DND-41 (cell line): ENCODE data around the gene NEK8.

Source experiments
- ATAC-seq: fragments of 200-7000 bp; cut with Tn5 transposase; 3 replicates; pipeline ENCODE4 v1.9.1; 2021; ENCODE audit warnings: low read depth; ENCODE audit not compliant: insufficient read depth
- DNase-seq: peaks from one replicate; pipeline ENCODE4 v3.0.0-alpha.2; 2020
- H2AFZ ChIP-seq: 2 replicates; pipeline ENCODE4 v1.6.0; 2012; ENCODE audit warnings: low read depth, low read length
- H3K27ac ChIP-seq: 2 replicates; pipeline ENCODE4 v1.5.1; 2012; ENCODE audit warnings: low read length, inconsistent platforms
- H3K27me3 ChIP-seq: fragments of 200-600 bp; sonication (generic); 2 replicates; pipeline ENCODE4 v1.6.0; 2012; ENCODE audit warnings: low read length, mild to moderate bottlenecking, inconsistent platforms; ENCODE audit not compliant: insufficient read depth, poor library complexity
- H3K36me3 ChIP-seq: 2 replicates; pipeline ENCODE4 v1.5.1; 2012; ENCODE audit warnings: low read length, inconsistent platforms; ENCODE audit not compliant: insufficient read depth
- H3K4me1 ChIP-seq: 2 replicates; pipeline ENCODE4 v1.5.1; 2012; ENCODE audit warnings: mild to moderate bottlenecking, low read length; ENCODE audit not compliant: insufficient read depth
- H3K4me2 ChIP-seq: 2 replicates; pipeline ENCODE4 v1.6.0; 2012; ENCODE audit warnings: mild to moderate bottlenecking, moderate library complexity, low read length, inconsistent platforms; ENCODE audit not compliant: insufficient read depth
- H3K4me3 ChIP-seq, 2 experiments: fragments of 200-600 bp in 1 of 2; shearing (Covaris generic) in 1 of 2; 2 replicates each; pipeline ENCODE4 v1.5.1; 2012 to 2016; ENCODE audit warnings: inconsistent platforms in 2 of 2, low read length in 2 of 2, mild to moderate bottlenecking in 2 of 2, low read depth in 1 of 2, moderate library complexity in 1 of 2
- H3K79me2 ChIP-seq: 2 replicates; pipeline ENCODE4 v1.6.0; 2012; ENCODE audit warnings: low read length, inconsistent platforms; ENCODE audit not compliant: insufficient read depth
- H3K9ac ChIP-seq: 2 replicates; pipeline ENCODE4 v1.6.0; 2012; ENCODE audit warnings: low read depth, mild to moderate bottlenecking, inconsistent platforms, low read length, moderate library complexity
- H3K9me3 ChIP-seq: 2 replicates; pipeline ENCODE4 v1.5.1; 2012; ENCODE audit warnings: low read length, moderate library complexity, mild to moderate bottlenecking, inconsistent platforms; ENCODE audit not compliant: insufficient read depth, severe bottlenecking
- H4K20me1 ChIP-seq: 2 replicates; pipeline ENCODE4 v1.6.0; 2012; ENCODE audit warnings: low read length; ENCODE audit not compliant: insufficient read depth
- EZH2 ChIP-seq: IDR thresholded peaks from 3 replicates; pipeline ENCODE4 v1.6.1; 2012; ENCODE audit warnings: borderline replicate concordance, low read depth, mild to moderate bottlenecking, moderate library complexity, low read length, inconsistent platforms; ENCODE audit not compliant: severe bottlenecking
- TF ChIP-seq, protein P1 (sequence below): IDR thresholded peaks from 2 replicates; pipeline ENCODE4 v1.5.1; 2012; ENCODE audit warnings: borderline replicate concordance, low read length, moderate library complexity, mild to moderate bottlenecking; ENCODE audit not compliant: poor library complexity, severe bottlenecking; ENCODE audit errors: extremely low read depth

Gene NEK8

GRCh38 chr17:28716740-28717577 lies 11.6 kb upstream of the NEK8 start:
- no peak overlapping the region for H3K27ac ChIP-seq
- H3K9ac ChIP-seq, result no peak overlapping the region
- H3K4me2 ChIP-seq, result no peak overlapping the region
- no peak overlapping the region for H3K4me3 ChIP-seq
- peaks cover 31% of the 10 kb centered on the region for H3K79me2 ChIP-seq
- no peaks in the 10 kb centered on the region for H3K27me3 ChIP-seq
- H3K36me3 ChIP-seq, result peaks cover 21% of the 10 kb centered on the region
- no peaks in the 10 kb centered on the region for H3K9me3 ChIP-seq
- H2AFZ ChIP-seq, result no peak overlapping the region
- peaks cover 39% of the 10 kb centered on the region for H3K4me1 ChIP-seq
- ATAC-seq, result no peak
- no peak for TF ChIP-seq EZH2
- TF ChIP-seq, protein P1, sequence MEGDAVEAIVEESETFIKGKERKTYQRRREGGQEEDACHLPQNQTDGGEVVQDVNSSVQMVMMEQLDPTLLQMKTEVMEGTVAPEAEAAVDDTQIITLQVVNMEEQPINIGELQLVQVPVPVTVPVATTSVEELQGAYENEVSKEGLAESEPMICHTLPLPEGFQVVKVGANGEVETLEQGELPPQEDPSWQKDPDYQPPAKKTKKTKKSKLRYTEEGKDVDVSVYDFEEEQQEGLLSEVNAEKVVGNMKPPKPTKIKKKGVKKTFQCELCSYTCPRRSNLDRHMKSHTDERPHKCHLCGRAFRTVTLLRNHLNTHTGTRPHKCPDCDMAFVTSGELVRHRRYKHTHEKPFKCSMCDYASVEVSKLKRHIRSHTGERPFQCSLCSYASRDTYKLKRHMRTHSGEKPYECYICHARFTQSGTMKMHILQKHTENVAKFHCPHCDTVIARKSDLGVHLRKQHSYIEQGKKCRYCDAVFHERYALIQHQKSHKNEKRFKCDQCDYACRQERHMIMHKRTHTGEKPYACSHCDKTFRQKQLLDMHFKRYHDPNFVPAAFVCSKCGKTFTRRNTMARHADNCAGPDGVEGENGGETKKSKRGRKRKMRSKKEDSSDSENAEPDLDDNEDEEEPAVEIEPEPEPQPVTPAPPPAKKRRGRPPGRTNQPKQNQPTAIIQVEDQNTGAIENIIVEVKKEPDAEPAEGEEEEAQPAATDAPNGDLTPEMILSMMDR, result no peak
- DNase-seq, result no peak
- H4K20me1 ChIP-seq, result peaks cover 18% of the 10 kb centered on the region

DNA sequence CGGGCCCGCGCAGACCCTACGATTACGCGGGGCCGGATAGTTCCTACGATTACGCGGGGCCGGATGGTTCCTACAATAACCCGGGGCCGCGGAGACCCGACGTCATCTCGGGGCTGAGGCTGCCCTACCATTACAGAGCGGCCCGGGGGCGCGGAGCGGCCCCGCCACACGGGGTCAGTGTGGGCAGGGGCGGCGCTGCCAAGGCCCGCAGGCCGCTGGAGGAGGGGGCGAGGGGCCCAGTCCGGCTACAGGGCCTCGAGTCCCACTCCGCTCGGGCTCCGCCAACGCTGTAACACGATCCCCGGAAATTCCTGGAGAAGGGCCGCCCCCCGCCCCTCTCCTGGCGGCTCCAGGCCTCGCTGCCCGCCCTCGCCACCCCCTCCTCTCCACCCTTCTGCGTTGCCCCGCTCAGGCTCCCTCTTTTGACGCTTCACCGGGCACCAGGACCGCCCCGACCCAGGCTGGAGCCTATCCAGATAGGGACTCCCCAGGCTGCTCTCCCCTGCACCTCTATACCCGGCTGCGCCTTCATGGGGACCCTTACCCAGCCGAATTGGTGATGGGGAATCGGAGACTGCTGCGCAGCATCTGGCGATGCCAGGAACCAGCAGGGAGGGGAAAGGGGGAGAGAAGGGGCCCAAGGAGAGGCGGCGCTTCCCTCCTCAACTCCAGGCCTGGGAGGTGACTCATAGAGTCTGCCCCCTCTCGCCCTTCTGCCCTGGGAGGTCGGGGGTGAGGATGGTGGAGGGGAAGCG lies 10.8 kb upstream of the NEK8 start, which contains the start of gene RAB34:
Gene RAB34, minus strand, starts transcription at position 291 of the 755 bp plus-strand sequence. CDS start 602 bp downstream, outside the sequence.
- 0 out of 2 replicates have a peak within 1 kb of the TSS, but pooled peaks have one; percentile 25 for H3K27ac ChIP-seq
- H3K36me3 ChIP-seq, result peaks cover 29% of the 10 kb centered on the region
- peak within 1 kb of the TSS in 1 of 2 experiments; percentile 91; a peak in 1 of 4 replicates for H3K4me3 ChIP-seq
- H3K9me3 ChIP-seq, result no peaks in the 10 kb centered on the region
- H3K4me2 ChIP-seq, result peak within 1 kb of the TSS; percentile 71; the same call in 1 of the 2 replicates
- peak within 1 kb of the TSS; percentile 95 for H3K9ac ChIP-seq
- H4K20me1 ChIP-seq, result peaks cover 26% of the 10 kb centered on the region
- H3K79me2 ChIP-seq, result peaks cover 39% of the 10 kb centered on the region
- no peak for DNase-seq
- no peaks in the 10 kb centered on the region for H3K27me3 ChIP-seq
- ATAC-seq, result no peak
- no peak for TF ChIP-seq EZH2
- TF ChIP-seq, protein P1, result no peak
- H2AFZ ChIP-seq, result no peak within 1 kb of the TSS; the same call in 1 of the 2 replicates
- H3K4me1 ChIP-seq, result peaks cover 39% of the 10 kb centered on the region

- DNase-seq, result no peak
- ATAC-seq, result no peak
- Histone ChIP-seq H3K4me1 (peaks cover 40% of the 10 kb centered on the region), H3K9me3 (no peaks in the 10 kb centered on the region), H3K36me3 (peaks cover 36% of the 10 kb centered on the region), H3K79me2 (peaks cover 45% of the 10 kb centered on the region), H4K20me1 (peaks cover 33% of the 10 kb centered on the region), H3K27ac (0 out of 2 replicates have a peak overlapping the region, but pooled peaks have one; percentile 25), H3K4me3 (peak overlapping the region in 1 of 2 experiments; percentile 91; a peak in 2 of 4 replicates), H3K9ac (peak overlapping the region; percentile 95), H3K27me3 (no peaks in the 10 kb centered on the region), H3K4me2 (peak overlapping the region; percentile 71; the same call in 1 of the 2 replicates), H2AFZ (no peak overlapping the region; the same call in 1 of the 2 replicates)
- no peak for TF ChIP-seq EZH2
- TF ChIP-seq, protein P1, result no peak
Observed at GRCh38 chr17:28718333-28719020, 10.1 kb upstream of the NEK8 start.
